ENCODE data around the gene DHRS4L2.
"Not testable (repeated sequence)": the region's sequence is repeated elsewhere in the genome, so short reads cannot be mapped to it uniquely, and the experiment has no call there.

GRCh38 chr14:23954965-23955364 is 33.8 kb upstream of the DHRS4L2 start:
- TF ChIP-seq EP300 (IDR thresholded peaks at IDR 0.05) = not testable (repeated sequence)
- TF ChIP-seq, protein P1, sequence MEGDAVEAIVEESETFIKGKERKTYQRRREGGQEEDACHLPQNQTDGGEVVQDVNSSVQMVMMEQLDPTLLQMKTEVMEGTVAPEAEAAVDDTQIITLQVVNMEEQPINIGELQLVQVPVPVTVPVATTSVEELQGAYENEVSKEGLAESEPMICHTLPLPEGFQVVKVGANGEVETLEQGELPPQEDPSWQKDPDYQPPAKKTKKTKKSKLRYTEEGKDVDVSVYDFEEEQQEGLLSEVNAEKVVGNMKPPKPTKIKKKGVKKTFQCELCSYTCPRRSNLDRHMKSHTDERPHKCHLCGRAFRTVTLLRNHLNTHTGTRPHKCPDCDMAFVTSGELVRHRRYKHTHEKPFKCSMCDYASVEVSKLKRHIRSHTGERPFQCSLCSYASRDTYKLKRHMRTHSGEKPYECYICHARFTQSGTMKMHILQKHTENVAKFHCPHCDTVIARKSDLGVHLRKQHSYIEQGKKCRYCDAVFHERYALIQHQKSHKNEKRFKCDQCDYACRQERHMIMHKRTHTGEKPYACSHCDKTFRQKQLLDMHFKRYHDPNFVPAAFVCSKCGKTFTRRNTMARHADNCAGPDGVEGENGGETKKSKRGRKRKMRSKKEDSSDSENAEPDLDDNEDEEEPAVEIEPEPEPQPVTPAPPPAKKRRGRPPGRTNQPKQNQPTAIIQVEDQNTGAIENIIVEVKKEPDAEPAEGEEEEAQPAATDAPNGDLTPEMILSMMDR (IDR thresholded peaks at IDR 0.05) = not testable (repeated sequence)

All from tibial nerve (tissue), 4 donors.